GM23338 (cell line): ENCODE data around the gene VDR.

ENCODE experiments used
- CREB1 ChIP-seq: fragments of 250-450 bp; sonication (Bioruptor Pico); IDR thresholded peaks from 2 replicates; pipeline ENCODE4 v1.5.0; 2020; ENCODE audit warnings: low read depth, mild to moderate bottlenecking, moderate library complexity
- JUNB ChIP-seq: IDR thresholded peaks from one replicate; pipeline ENCODE4 v1.6.1; 2016; ENCODE audit warnings: antibody characterized with exemption; ENCODE audit not compliant: unreplicated experiment
- TF ChIP-seq, protein P1 (sequence below), 2 experiments: fragments of 200-600 bp in 1 of 2; sonication (generic) in 1 of 2; conservative IDR thresholded peaks; 2 replicates each; pipeline versions ENCODE4 v1.5.1 to v1.6.1; 2016 to 2017; ENCODE audit warnings: antibody characterized with exemption in 2 of 2, low read depth in 2 of 2, mild to moderate bottlenecking in 2 of 2, moderate library complexity in 1 of 2
- TF ChIP-seq, protein P2 (sequence below): IDR thresholded peaks from one replicate; pipeline ENCODE4 v1.6.1; 2018; ENCODE audit warnings: antibody characterized with exemption; ENCODE audit not compliant: unreplicated experiment

DNA sequence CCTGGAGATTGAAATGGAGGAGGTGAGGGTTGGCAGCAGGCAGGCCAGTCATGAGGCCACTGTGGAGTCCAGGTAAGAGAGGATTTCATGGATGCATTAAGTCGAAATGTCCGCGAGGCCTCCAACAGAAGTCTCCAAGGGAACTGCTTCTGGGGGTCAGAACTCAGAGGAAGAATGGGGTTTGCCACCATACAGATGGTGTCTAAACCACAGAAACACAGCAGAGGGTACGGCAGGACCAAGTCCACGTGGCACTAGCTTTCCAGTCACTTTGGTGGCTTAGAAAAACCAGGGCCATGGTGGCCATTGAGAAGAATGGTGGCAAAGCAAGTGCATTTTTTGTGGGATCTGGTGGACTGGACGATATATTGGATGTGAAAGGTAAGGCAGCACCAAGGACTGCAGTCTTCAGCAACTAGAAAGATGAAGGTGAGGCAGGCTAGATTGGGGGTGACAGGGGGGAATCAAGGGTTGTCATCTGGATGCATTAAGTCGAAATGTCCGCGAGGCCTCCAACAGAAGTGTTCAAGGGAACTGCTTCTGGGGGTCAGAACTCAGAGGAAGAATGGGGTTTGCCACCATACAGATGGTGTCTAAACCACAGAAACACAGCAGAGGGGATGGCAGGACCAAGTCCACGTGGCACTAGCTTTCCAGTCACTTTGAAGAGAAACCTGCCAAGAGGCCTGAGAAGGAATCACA, 36.1 kb upstream of the VDR start:
- TF ChIP-seq, protein P1, sequence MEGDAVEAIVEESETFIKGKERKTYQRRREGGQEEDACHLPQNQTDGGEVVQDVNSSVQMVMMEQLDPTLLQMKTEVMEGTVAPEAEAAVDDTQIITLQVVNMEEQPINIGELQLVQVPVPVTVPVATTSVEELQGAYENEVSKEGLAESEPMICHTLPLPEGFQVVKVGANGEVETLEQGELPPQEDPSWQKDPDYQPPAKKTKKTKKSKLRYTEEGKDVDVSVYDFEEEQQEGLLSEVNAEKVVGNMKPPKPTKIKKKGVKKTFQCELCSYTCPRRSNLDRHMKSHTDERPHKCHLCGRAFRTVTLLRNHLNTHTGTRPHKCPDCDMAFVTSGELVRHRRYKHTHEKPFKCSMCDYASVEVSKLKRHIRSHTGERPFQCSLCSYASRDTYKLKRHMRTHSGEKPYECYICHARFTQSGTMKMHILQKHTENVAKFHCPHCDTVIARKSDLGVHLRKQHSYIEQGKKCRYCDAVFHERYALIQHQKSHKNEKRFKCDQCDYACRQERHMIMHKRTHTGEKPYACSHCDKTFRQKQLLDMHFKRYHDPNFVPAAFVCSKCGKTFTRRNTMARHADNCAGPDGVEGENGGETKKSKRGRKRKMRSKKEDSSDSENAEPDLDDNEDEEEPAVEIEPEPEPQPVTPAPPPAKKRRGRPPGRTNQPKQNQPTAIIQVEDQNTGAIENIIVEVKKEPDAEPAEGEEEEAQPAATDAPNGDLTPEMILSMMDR (conservative IDR thresholded peaks at IDR 0.05; ENCODE audit: low read depth in 2 of 2), result no peak
- TF ChIP-seq, protein P2, sequence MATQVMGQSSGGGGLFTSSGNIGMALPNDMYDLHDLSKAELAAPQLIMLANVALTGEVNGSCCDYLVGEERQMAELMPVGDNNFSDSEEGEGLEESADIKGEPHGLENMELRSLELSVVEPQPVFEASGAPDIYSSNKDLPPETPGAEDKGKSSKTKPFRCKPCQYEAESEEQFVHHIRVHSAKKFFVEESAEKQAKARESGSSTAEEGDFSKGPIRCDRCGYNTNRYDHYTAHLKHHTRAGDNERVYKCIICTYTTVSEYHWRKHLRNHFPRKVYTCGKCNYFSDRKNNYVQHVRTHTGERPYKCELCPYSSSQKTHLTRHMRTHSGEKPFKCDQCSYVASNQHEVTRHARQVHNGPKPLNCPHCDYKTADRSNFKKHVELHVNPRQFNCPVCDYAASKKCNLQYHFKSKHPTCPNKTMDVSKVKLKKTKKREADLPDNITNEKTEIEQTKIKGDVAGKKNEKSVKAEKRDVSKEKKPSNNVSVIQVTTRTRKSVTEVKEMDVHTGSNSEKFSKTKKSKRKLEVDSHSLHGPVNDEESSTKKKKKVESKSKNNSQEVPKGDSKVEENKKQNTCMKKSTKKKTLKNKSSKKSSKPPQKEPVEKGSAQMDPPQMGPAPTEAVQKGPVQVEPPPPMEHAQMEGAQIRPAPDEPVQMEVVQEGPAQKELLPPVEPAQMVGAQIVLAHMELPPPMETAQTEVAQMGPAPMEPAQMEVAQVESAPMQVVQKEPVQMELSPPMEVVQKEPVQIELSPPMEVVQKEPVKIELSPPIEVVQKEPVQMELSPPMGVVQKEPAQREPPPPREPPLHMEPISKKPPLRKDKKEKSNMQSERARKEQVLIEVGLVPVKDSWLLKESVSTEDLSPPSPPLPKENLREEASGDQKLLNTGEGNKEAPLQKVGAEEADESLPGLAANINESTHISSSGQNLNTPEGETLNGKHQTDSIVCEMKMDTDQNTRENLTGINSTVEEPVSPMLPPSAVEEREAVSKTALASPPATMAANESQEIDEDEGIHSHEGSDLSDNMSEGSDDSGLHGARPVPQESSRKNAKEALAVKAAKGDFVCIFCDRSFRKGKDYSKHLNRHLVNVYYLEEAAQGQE, result no peak
- TF ChIP-seq CREB1 (CRISPR knock-in tag) (no peak), JUNB (no peak)
